Endometrial microvascular endothelial cells (primary cell): ENCODE results near the gene CNNM3. TPM values are rescaled to one million over a fixed set of nuclear protein-coding genes. Genes with fewer than 3 reads are reported as not detected.

ENCODE experiments used
- in situ Hi-C: cut with HindIII; loops from 2 replicates; pipeline ENCODE4 v1.10.0; 2017; ENCODE audit warnings: low sequenced_read_pairs, low pct_unique_long_range_greater_than_20kb; ENCODE audit errors: inconsistent ontology term
- total RNA-seq: library from RNA; depleted of rRNA; stranded (reverse); fragments of >200 nt; gene quantifications from one replicate; pipeline ENCODE4 v1.2.3, GENCODE V29; 2015; ENCODE audit errors: inconsistent ontology term

The CNNM3 gene
- total RNA-seq, 1 donor from 2014 or later = 2.5 TPM

- in situ Hi-C loops = no loop called here
Measured at GRCh38 chr2:96832754-96833507, 16.9 kb downstream of the CNNM3 start.

- in situ Hi-C loops = no loop called here
Measured at GRCh38 chr2:96835830-96836229, 19.8 kb downstream of the CNNM3 start.

- in situ Hi-C loops = no loop called here
Measured at GRCh38 chr2:96837575-96837974, 21.5 kb downstream of the CNNM3 start.

GRCh38 chr2:96838345-96839292 lies 22.6 kb downstream of the CNNM3 start:
- in situ Hi-C loops = no loop called here

- in situ Hi-C loops = no loop called here
Measured at GRCh38 chr2:96839293-96839874, 23.3 kb downstream of the CNNM3 start.

GRCh38 chr2:96839875-96840850 lies 24.1 kb downstream of the CNNM3 start:
- in situ Hi-C loops = no loop called here

- in situ Hi-C loops = no loop called here
Measured at GRCh38 chr2:96841701-96842495, 25.8 kb downstream of the CNNM3 start.

GRCh38 chr2:96842600-96842999 lies 26.5 kb downstream of the CNNM3 start:
- in situ Hi-C loops = no loop called here

GRCh38 chr2:96843538-96844268 lies 27.6 kb downstream of the CNNM3 start, which contains the start of gene ANKRD23:
Gene ANKRD23, minus strand, starts transcription at chr2:96844021. Its CDS starts 29 bp downstream, at chr2:96843992.
- in situ Hi-C loops = no loop called here

GRCh38 chr2:96844405-96844808 lies 28.3 kb downstream of the CNNM3 start:
- in situ Hi-C loops = no loop called here

GRCh38 chr2:96846825-96847224 lies 30.8 kb downstream of the CNNM3 start:
- in situ Hi-C loops = no loop called here

- in situ Hi-C loops = no loop called here
Measured at GRCh38 chr2:96847586-96847985, 31.5 kb downstream of the CNNM3 start.

- in situ Hi-C loops = no loop called here
Measured at GRCh38 chr2:96848264-96848663, 32.2 kb downstream of the CNNM3 start.

- in situ Hi-C loops = no loop called here
Measured at GRCh38 chr2:96852667-96853066, 36.6 kb downstream of the CNNM3 start.

- in situ Hi-C loops = no loop called here
Measured at GRCh38 chr2:96853321-96853720, 37.3 kb downstream of the CNNM3 start.

- in situ Hi-C loops = no loop called here
Measured at GRCh38 chr2:96856776-96857666, 41.0 kb downstream of the CNNM3 start.
